BLaER1 (cell line): ENCODE data around the gene SEMA3F.

Experiments used
- H3K27ac ChIP-seq: shearing (Covaris generic); formaldehyde crosslinking; 2 replicates; pipeline ENCODE4 v1.8.1; 2022
- H3K27me3 ChIP-seq: shearing (Covaris generic); formaldehyde crosslinking; 2 replicates; pipeline ENCODE4 v1.8.1; 2022
- H3K36me3 ChIP-seq: shearing (Covaris generic); formaldehyde crosslinking; 2 replicates; pipeline ENCODE4 v1.8.1; 2022
- H3K4me1 ChIP-seq: shearing (Covaris generic); formaldehyde crosslinking; 2 replicates; pipeline ENCODE4 v1.8.1; 2022
- H3K4me2 ChIP-seq: shearing (Covaris generic); formaldehyde crosslinking; 2 replicates; pipeline ENCODE4 v1.8.1; 2022
- H3K4me3 ChIP-seq: shearing (Covaris generic); formaldehyde crosslinking; 2 replicates; pipeline ENCODE4 v1.8.1; 2022
- H3K9ac ChIP-seq: shearing (Covaris generic); formaldehyde crosslinking; 2 replicates; pipeline ENCODE4 v1.8.1; 2022
- H3K9me3 ChIP-seq: shearing (Covaris generic); formaldehyde crosslinking; 2 replicates; pipeline ENCODE4 v1.8.1; 2022
- H4K20me1 ChIP-seq: shearing (Covaris generic); formaldehyde crosslinking; 2 replicates; pipeline ENCODE4 v1.8.1; 2022
- Cebpa-rat ChIP-seq: shearing (Covaris generic); IDR thresholded peaks from 2 replicates; pipeline ENCODE4 v1.8.1; 2022

Gene SEMA3F

DNA sequence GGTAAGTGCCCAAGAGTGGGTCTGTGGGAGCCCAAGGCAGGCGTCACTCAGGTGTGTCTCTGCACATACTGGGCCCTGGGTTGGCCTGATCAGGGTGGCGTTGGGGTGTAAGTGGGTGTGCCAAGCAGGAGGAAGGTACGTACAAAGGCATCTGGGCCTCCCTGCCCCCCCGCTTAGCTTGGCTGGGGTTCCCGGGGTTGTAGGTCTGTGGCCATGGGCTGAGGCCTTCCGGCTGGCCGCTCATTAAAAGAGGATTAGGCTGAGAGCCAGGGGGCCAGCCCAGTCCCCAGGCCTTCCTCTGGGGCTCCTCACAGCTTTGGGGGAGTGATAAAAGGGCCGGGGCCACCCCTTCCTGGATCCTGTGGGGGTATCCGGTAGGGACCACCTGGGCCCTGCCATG lies 13.3 kb downstream of the SEMA3F start:
- Histone ChIP-seq H3K27me3 (no peaks in the 10 kb centered on the region; the same call in 1 of the 2 replicates), H3K9me3 (no peaks in the 10 kb centered on the region), H3K36me3 (peaks cover 45% of the 10 kb centered on the region), H3K27ac (peak overlapping the region; percentile 56), H3K9ac (no peak overlapping the region), H3K4me2 (peak overlapping the region; percentile 96), H3K4me3 (no peak overlapping the region), H4K20me1 (peaks cover 76% of the 10 kb centered on the region), H3K4me1 (peaks cover 99% of the 10 kb centered on the region)
- no peak for TF ChIP-seq Cebpa-rat

- Histone ChIP-seq H3K4me2 (peak overlapping the region; percentile 96), H3K9me3 (no peaks in the 10 kb centered on the region), H3K4me3 (no peak overlapping the region), H3K9ac (no peak overlapping the region), H3K4me1 (peaks cover 99% of the 10 kb centered on the region), H4K20me1 (peaks cover 76% of the 10 kb centered on the region), H3K27me3 (no peaks in the 10 kb centered on the region; the same call in 1 of the 2 replicates), H3K36me3 (peaks cover 48% of the 10 kb centered on the region), H3K27ac (peak overlapping the region; percentile 56)
- TF ChIP-seq Cebpa-rat = no peak
Observed at GRCh38 chr3:50168791-50169190, 13.7 kb downstream of the SEMA3F start.

DNA sequence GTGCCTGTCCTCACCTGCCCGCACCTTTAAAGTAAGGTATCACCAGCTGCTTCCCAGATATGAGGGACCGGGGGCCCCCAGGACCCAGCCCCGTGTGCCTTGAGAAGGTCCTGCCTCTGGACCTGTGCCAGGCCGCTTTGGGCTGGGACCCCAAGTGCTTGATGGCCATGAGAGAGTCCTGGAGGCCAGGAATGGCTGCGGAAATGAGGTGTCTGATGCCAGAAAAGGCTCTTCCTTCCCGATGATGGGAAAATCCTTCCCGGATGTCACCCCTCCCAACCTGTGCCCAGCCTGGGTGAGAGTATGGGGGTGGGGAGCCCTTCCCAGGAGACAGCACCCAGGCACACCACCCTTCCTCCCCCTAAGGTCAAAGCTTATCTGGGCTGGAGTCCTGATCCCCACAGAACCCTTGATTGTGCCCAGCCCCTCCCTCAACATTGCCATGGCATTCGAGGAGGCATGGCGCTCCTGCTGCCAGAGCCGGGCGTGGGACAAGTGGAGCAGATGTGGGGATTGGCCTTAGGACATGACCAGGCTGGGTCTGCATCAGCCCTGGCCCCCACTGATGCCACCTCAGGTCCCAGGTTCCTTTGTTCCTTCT lies 14.2 kb downstream of the SEMA3F start:
- peak overlapping the region; percentile 83 for H3K4me2 ChIP-seq
- H3K9ac ChIP-seq = no peak overlapping the region
- no peak for TF ChIP-seq Cebpa-rat
- H3K27me3 ChIP-seq = no peaks in the 10 kb centered on the region; the same call in 1 of the 2 replicates
- H3K27ac ChIP-seq = 0 out of 2 replicates have a peak overlapping the region, but pooled peaks have one; percentile 77
- no peaks in the 10 kb centered on the region for H3K9me3 ChIP-seq
- peaks cover 76% of the 10 kb centered on the region for H4K20me1 ChIP-seq
- H3K4me3 ChIP-seq = no peak overlapping the region
- peaks cover 98% of the 10 kb centered on the region for H3K4me1 ChIP-seq
- peaks cover 49% of the 10 kb centered on the region for H3K36me3 ChIP-seq

DNA sequence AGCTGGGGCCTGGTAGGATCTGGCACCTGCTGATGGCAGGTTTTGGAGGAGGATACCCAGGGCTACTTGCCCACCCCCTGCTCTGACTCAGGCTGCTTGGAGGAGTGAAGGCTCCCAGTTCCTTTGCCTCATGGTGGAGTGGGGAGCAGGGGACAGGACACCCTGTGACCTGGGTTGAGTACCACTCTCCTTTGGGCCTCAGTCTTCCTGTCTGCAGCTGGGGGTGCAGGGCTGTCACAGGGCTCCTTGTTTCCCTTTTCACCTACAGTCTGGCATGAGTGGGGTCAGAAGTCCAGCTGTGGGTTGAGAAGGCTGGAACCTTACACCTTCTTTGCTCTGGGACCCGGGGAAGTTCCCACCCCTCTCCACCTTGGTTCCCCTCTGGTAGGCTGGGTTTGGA lies 14.7 kb downstream of the SEMA3F start:
- Histone ChIP-seq H3K27me3 (no peaks in the 10 kb centered on the region; the same call in 1 of the 2 replicates), H4K20me1 (peaks cover 75% of the 10 kb centered on the region), H3K36me3 (peaks cover 49% of the 10 kb centered on the region), H3K9me3 (no peaks in the 10 kb centered on the region), H3K4me2 (peak overlapping the region; percentile 83), H3K9ac (no peak overlapping the region), H3K4me3 (no peak overlapping the region), H3K27ac (peak overlapping the region; percentile 77), H3K4me1 (peaks cover 92% of the 10 kb centered on the region)
- TF ChIP-seq Cebpa-rat = no peak

- TF ChIP-seq Cebpa-rat = no peak
- no peaks in the 10 kb centered on the region for H3K9me3 ChIP-seq
- no peak overlapping the region; the same call in 1 of the 2 replicates for H3K4me3 ChIP-seq
- no peaks in the 10 kb centered on the region; the same call in 1 of the 2 replicates for H3K27me3 ChIP-seq
- H3K4me1 ChIP-seq = peaks cover 84% of the 10 kb centered on the region
- peak overlapping the region; percentile 83 for H3K4me2 ChIP-seq
- H3K9ac ChIP-seq = peak overlapping the region; percentile 41
- H3K36me3 ChIP-seq = peaks cover 56% of the 10 kb centered on the region
- H3K27ac ChIP-seq = peak overlapping the region; percentile 77
- peaks cover 67% of the 10 kb centered on the region for H4K20me1 ChIP-seq
Observed at GRCh38 chr3:50170689-50171088, 15.6 kb downstream of the SEMA3F start.

DNA sequence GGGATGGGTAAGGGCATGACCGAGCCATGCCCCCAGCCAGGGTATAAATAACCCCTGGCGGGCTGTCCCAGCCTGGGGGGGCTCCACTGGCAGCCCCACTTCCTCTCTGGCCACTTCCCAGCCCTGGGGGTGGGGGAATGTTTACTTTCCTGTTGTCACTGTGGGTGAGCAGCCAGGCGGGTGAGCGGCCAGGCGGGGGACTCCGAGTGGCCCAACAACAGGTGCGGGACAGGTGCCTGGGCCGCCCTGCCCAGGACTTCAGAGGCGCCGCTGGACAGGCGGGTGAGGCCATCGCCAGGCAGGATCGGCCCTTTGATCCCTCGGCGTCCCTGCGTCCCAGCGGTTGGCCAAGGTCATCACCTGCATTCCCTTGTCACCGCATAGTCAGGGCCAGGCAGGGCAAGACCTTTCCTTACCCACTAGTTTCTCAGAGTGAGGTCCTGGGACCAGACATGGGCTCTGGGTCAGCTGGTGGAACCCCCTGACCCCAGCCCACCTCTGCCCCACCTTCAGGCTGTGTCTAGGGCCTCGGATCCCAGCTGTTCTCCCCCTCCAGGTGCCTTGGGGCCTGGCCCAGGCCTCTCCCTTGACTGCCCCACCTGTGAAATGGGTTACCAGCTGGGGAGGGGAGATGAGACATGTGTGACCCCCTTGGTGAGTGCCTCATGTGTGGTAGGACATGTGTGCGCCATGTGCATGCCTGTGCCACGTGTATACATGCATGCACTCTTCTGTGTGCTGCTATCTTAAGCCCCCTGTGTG lies 16.6 kb downstream of the SEMA3F start:
- H3K4me2 ChIP-seq = peak overlapping the region; percentile 83
- no peaks in the 10 kb centered on the region; the same call in 1 of the 2 replicates for H3K27me3 ChIP-seq
- no peaks in the 10 kb centered on the region for H3K9me3 ChIP-seq
- H3K9ac ChIP-seq = peak overlapping the region; percentile 41
- peaks cover 66% of the 10 kb centered on the region for H3K36me3 ChIP-seq
- H3K4me1 ChIP-seq = peaks cover 74% of the 10 kb centered on the region
- no peak for TF ChIP-seq Cebpa-rat
- H4K20me1 ChIP-seq = peaks cover 66% of the 10 kb centered on the region
- H3K27ac ChIP-seq = peak overlapping the region; percentile 77
- no peak overlapping the region for H3K4me3 ChIP-seq

DNA sequence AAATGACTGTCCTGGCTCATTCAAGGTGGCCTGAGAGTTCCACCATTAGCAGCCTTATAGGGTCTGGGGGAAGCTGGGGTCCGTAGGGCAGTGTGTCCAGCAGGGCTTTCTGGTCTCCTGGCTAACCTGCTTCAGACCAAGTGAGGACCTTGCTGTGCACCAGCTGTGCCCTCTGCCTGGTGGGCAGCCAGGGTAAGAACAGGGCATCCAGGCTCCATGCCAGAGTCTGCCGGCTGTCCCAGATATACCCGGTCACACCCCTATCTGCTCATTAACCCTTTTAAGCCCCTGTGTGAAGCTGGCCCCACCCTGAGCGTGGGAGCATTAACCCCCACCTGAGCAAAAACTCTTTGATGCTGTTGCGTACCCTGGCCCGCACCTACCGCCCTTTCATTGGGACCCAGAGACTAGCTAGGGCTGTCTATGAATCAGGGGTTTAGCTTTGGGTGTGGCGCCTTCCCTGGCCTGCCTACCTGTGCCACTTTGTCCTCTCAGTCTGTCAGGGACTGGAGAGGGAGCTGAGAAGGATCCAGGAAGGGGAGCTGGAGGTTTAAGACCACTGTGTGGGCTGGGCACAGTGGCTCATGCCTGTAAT lies 17.6 kb downstream of the SEMA3F start:
- TF ChIP-seq Cebpa-rat = no peak
- Histone ChIP-seq H3K27me3 (no peaks in the 10 kb centered on the region; the same call in 1 of the 2 replicates), H3K4me2 (no peak overlapping the region; the same call in 1 of the 2 replicates), H3K4me3 (no peak overlapping the region), H3K36me3 (peaks cover 76% of the 10 kb centered on the region), H3K9ac (no peak overlapping the region), H3K4me1 (peaks cover 64% of the 10 kb centered on the region), H3K9me3 (no peaks in the 10 kb centered on the region), H3K27ac (peak overlapping the region; percentile 77), H4K20me1 (peaks cover 65% of the 10 kb centered on the region)

GRCh38 chr3:50173685-50174516 lies 18.8 kb downstream of the SEMA3F start:
- Histone ChIP-seq H3K4me3 (no peak overlapping the region), H3K9ac (no peak overlapping the region), H3K27me3 (no peaks in the 10 kb centered on the region), H4K20me1 (peaks cover 53% of the 10 kb centered on the region), H3K36me3 (peaks cover 67% of the 10 kb centered on the region), H3K4me2 (no peak overlapping the region), H3K27ac (no peak overlapping the region), H3K9me3 (no peaks in the 10 kb centered on the region), H3K4me1 (peaks cover 52% of the 10 kb centered on the region)
- TF ChIP-seq Cebpa-rat = no peak

GRCh38 chr3:50174517-50174895 lies 19.4 kb downstream of the SEMA3F start:
- Histone ChIP-seq H3K4me1 (peaks cover 46% of the 10 kb centered on the region), H3K4me3 (no peak overlapping the region), H4K20me1 (peaks cover 48% of the 10 kb centered on the region), H3K27me3 (no peaks in the 10 kb centered on the region), H3K9ac (no peak overlapping the region), H3K36me3 (peaks cover 67% of the 10 kb centered on the region), H3K4me2 (no peak overlapping the region), H3K9me3 (no peaks in the 10 kb centered on the region), H3K27ac (no peak overlapping the region)
- TF ChIP-seq Cebpa-rat = no peak
